Fibroblast of mammary gland (primary cell): Measurements from ENCODE around the gene OR2M3.
"Not testable (repeated sequence)": the region's sequence is repeated elsewhere in the genome, so short reads cannot be mapped to it uniquely, and the experiment has no call there.

Experiments used
- DNase-seq: peaks from one replicate; pipeline ENCODE4 v3.0.0-alpha.2; 2010; ENCODE audit warnings: low read depth
- H3K4me3 ChIP-seq: 2 replicates; pipeline ENCODE4 v1.5.1; 2011; ENCODE audit warnings: low read depth, mild to moderate bottlenecking, low read length, moderate library complexity; ENCODE audit not compliant: control insufficient read depth
- CTCF ChIP-seq: conservative IDR thresholded peaks from 2 replicates; pipeline ENCODE4 v1.5.1; 2011; ENCODE audit warnings: low read depth, low read length, inconsistent platforms; ENCODE audit not compliant: control insufficient read depth, insufficient read depth

Gene OR2M3

GRCh38 chr1:248229360-248229908 lies 32.4 kb downstream of the OR2M3 start:
- no peak for DNase-seq
- H3K4me3 ChIP-seq: no peak overlapping the region
- TF ChIP-seq CTCF: no peak

- no peak for TF ChIP-seq CTCF
- DNase-seq: no peak
- H3K4me3 ChIP-seq: no peak within 1 kb of the TSS
These were observed 34.1 kb downstream of the OR2M3 start, which contains the start of gene OR2M4 for GRCh38 chr1:248231117-248231516. Gene OR2M4, plus strand, starts transcription at chr1:248231417. Its CDS starts 7,512 bp downstream, at chr1:248238929.

GRCh38 chr1:248239478-248239877 lies 42.4 kb downstream of the OR2M3 start:
- no peak overlapping the region for H3K4me3 ChIP-seq
- no peak for DNase-seq

GRCh38 chr1:248243204-248243603 lies 46.1 kb downstream of the OR2M3 start:
- TF ChIP-seq CTCF: peak; percentile 69
- DNase-seq: peak; percentile 34
- H3K4me3 ChIP-seq: no peak overlapping the region

More at GRCh38 chr1:248239478-248239877, 42.4 kb downstream of the OR2M3 start:
- no peak for TF ChIP-seq CTCF

GRCh38 chr1:248259309-248259708 lies 62.2 kb downstream of the OR2M3 start:
- not testable (repeated sequence) for H3K4me3 ChIP-seq, DNase-seq
